Activated effector memory CD4-positive, alpha-beta T cell treated with anti-CD3 and anti-CD28 coated beads, Interleukin-2, amount 50 U/mL, for 16 hours (primary cell): Measurements from ENCODE around the gene HECW1.

Experiments used
- DNase-seq: peaks from one replicate; pipeline ENCODE4 v3.0.0-alpha.2; 2020

The HECW1 gene

GRCh38 chr7:43384616-43385308, 272.3 kb downstream of the HECW1 start:
- DNase-seq, result no peak

- no peak for DNase-seq
Observed at GRCh38 chr7:43385309-43385680, 272.8 kb downstream of the HECW1 start.

DNA sequence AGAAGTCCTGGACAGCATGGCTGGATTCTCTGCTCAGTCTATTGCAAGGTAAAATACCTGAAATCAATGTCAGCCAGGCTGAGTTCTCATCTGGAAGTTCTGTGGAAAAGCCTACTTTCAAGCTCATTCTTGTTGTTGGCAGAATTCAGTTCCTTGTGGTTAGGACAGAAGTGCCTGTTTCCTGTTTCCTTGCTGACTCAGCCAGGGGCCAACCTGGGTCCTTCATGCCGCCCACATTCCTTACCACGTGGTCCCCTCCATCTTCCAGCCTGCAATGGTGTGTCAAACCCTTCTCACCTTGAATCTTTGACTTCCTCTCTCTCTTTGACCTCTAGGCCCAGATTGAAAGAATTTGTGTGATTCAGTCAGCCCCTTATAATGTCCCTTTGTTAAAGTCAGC, 273.4 kb downstream of the HECW1 start:
- no peak for DNase-seq

DNA sequence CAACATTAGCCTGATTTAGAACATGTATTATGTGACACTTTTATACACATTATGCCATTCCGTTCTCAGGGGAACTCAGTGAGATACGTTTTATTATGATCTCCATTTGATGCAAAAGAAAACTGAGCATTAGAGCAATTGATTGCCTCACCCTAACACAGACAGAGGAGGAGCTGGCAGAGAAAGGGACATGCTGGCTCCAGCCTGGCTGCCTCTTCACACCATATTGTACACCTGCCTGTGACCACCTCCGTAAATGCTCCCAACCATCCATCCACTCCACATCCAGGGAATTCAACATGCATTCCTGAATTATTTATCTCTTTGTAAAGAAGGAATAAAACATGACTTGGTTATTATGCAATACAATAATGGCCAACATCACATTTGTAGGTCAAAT, 275.5 kb downstream of the HECW1 start:
- DNase-seq, result no peak

- no peak for DNase-seq
Observed at GRCh38 chr7:43390576-43390975, 278.1 kb downstream of the HECW1 start.

DNA sequence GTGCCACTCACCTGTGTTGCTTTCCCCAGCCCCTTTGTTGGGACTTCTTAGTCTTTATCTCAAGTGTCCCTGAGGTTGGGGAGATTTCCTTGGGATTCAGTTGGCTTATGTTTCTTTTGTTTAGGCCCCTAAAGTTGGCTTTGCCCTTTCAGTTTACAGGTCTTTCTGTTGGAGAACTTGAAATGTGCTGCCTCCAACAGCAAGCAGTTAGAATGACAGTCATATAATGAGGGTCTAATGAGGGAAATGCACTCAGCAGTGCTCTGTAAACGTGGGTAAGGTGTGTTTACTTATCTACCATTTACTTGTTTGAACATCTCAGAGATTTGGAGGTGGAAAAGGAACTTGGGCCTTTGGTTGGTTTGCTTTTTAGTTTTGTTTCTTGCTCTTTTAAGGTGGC, 279.1 kb downstream of the HECW1 start:
- DNase-seq, result no peak

GRCh38 chr7:43392638-43393330, 280.3 kb downstream of the HECW1 start:
- DNase-seq, result no peak

- no peak for DNase-seq
Observed at GRCh38 chr7:43394441-43395130, 282.1 kb downstream of the HECW1 start.

GRCh38 chr7:43395351-43395750, 282.9 kb downstream of the HECW1 start:
- DNase-seq, result no peak

DNA sequence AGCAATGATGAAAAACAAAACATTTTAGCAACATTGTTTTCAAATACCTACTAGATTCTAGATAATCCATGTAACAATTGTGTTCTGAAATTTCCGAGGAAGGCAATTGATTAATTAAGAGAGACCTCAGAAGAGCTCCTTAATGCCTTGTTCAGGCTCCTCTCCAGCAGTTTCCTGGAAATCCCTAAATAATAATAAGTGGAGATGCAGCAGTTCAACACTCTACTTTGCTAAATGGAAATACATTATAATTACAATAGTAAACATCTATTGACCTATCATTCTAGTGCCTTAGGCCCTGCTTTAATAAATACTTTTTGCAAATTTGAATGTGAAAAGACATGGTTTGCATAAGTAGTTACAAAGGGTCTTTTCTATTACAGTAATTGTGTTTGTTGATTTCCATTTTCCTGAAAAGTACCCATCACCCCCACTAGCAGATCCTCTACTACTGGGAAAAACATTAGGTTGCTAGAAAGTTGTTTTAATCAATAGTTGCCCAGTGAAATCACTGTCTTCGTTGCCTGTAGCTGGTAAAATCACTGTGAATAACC, 283.8 kb downstream of the HECW1 start:
- no peak for DNase-seq

DNA sequence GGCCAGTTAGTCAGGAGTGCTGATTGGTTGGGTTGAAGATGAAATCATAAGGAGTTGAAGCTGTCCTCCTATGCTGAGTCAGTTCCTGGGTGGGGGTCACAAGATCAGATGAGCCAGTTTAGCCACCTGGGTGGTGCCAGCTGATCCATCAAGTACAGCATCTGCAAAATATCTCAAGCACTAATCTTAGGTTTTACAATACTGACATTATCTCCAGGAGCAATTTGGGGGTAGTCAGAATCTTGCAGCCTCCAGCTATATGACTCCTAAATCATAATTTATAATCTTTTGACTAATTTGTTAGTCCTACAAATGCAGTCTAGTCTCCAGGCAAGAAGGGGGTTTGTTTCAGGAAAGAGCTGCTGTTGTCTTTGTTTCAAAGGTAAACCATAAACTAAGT, 286.4 kb downstream of the HECW1 start:
- DNase-seq, result no peak

DNA sequence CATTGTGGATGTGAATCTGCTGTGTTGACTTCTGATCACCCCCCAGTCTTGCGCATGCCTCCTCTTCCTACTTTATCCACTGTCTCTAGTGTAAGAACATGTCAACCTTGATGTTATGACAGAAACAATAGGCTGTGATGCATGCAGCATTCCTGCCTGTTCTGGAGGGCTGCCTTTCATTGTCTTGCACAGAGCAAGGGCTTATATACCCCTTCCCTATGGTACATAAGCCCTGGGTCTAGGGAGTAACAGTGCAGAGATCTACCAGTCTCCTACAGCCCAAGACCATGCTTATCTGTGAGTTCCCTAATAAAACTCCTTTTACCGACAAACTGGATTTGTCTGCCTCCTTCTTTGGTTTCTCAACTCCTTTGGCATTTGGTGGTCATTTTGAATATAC, 293.5 kb downstream of the HECW1 start:
- DNase-seq, result no peak

DNA sequence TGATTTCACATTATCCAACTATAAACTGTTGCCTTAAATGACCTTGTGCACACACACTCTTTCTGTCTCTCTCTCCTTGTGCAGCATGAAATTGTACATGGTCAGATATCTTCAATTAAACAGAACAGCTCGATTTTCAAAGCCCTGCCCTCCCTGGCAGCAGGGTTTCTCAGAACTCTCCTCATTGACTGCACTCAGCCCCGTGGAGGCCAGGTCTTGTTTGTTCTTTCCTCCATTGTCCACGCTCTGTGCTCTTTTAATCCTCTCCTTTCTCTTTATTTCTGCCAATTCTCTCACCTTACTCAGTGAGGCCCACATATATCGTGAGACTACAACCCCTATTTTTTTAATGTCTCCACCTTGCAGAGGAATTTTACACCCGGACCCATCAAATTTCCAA, 294.5 kb downstream of the HECW1 start:
- DNase-seq, result no peak

GRCh38 chr7:43408981-43409380, 296.5 kb downstream of the HECW1 start:
- DNase-seq, result no peak

- DNase-seq, result no peak
Observed at GRCh38 chr7:43417455-43417854, 305.0 kb downstream of the HECW1 start.

GRCh38 chr7:43430411-43430810, 318.0 kb downstream of the HECW1 start:
- DNase-seq, result no peak

GRCh38 chr7:43431020-43431595, 318.7 kb downstream of the HECW1 start:
- no peak for DNase-seq

GRCh38 chr7:43433639-43434038, 321.2 kb downstream of the HECW1 start:
- no peak for DNase-seq

DNA sequence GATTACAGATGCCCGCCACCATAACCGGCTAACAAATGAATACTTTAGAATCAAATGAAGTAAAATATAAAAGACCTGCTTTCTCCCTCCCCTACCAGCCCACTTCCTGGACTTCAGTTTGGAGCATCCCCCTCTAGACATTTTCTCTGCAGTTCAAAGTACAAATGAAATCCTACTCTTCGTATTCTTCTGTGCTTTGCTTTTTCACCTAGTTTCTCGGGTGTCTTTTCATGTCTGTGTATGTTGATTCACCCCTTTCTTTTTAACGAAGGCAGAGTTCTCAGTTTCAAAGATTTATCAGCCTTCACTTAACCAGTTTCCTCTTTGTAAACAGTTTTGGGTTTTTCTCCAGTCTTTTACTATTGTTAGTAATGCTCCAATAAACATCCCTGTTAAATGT, 324.6 kb downstream of the HECW1 start:
- no peak for DNase-seq

- no peak for DNase-seq
Observed at GRCh38 chr7:43438897-43439479, 326.5 kb downstream of the HECW1 start.

DNA sequence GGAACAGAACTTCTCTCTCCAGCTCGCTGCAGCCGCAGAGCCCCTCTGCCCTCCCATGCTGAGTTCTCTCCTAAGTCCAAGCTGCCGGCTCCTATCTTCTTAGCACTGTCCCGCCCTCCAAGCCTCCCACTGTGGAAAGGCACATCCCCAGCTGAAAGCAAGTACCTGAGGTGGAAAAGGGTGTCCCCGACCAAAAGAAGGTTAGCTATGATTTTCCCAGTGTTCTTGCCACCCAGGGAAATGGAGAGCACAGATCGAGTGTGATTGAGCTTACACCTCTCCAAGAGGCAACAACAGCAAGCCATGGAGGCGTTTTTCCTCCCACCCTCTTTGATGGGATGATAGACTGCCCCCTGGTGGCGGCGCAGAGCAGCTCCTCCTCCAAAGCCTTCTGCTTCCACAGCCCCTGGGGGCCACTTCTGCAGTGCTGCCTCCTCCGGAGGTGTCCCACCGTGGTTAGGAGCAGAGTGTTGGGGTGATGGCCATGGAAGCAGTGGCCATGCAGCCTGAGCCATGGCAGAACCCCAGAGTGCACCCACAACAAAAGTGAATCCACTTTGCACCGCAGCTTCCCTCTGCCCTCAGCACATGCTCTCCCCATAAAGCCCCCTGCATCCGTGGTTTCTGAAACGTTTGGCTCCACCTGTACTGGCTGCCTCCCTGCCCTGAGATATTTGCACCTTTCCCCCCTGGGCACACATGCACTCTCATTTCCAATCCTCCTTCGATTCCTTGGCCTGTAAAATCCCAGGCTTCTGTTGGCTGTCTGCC, 327.4 kb downstream of the HECW1 start:
- peak; percentile 86 for DNase-seq
